ENCODE data around the gene GPR107. TPM values are rescaled to one million over a fixed set of nuclear protein-coding genes. Genes with fewer than 3 reads are reported as not detected.
A peak's percentile ranks its signal among the peaks of the same experiment; 100 is the strongest.

Gene GPR107
- total and polyA plus RNA-seq, 2 donors (not counting 1 experiment from before 2014, with no cell fraction given), result 10.4 to 28.1 TPM

DNA sequence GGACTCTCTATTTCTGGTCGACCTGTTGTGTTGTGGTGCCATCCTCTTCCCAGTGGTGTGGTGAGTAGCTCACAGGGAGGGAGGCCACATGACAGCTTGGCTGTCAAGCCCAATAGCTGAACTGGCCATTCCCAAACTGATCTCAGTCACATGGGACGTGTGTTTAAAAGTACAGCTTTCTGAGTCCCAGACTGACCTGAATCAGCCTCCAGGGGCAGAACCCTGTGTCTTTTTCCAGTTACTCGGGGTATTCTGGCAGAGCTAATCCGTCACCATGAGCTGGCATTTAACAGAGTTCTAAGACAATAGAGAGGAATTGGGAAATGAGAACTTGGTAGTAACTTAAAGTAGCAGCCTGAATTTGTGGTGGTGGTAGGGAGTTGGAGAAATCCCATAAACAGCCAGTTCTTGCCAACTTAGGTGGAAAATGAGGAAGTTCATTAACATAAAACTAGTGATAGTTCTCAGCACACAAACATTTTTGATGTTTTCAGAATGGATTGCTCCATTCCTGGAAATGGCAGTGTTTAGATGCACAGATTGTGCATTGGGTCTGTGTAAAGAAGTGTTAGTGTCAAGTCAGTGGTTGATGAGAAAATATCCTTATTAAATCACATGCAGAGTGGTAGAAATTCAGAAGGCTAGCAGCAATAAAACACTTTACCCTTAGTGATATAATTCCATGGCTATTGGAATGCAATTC is 50.9 kb downstream of the GPR107 start:
- Histone ChIP-seq H3K27ac (ENCODE audit: low read length in 2 of 2) (no peak overlapping the region), H3K36me3 (replicated peaks in 1 of 2; ENCODE audit: control extremely low read depth in 1 of 2, control insufficient read depth in 1 of 2, extremely low read depth in 1 of 2, insufficient read depth in 2 of 2, low read length in 1 of 2) (peaks cover 3 to 72% of the 10 kb centered on the region in 2 experiments), H3K9ac (ENCODE audit: low read length) (no peak overlapping the region), H3K4me1 (ENCODE audit: control insufficient read depth in 2 of 2, insufficient read depth in 2 of 2, low read length in 2 of 2) (no peaks in the 10 kb centered on the region), H2AFZ (ENCODE audit: insufficient read depth, low read depth, low read length, poor library complexity, severe bottlenecking) (no peak overlapping the region), H3K27me3 (replicated peaks in 1 of 4; ENCODE audit: control extremely low read depth in 1 of 4, control insufficient read depth in 3 of 4, insufficient read depth in 4 of 4, low read length in 3 of 4) (no peaks in the 10 kb centered on the region), H4K20me1 (ENCODE audit: control insufficient read depth, insufficient read depth, low read length, poor library complexity, severe bottlenecking) (no peaks in the 10 kb centered on the region), H3K4me3 (ENCODE audit: control extremely low read depth in 1 of 5, extremely low read depth in 1 of 5, insufficient read depth in 1 of 5, low read depth in 2 of 5, low read length in 4 of 5) (no peak overlapping the region), H3K4me2 (replicated peaks; ENCODE audit: low read depth, low read length, poor library complexity, severe bottlenecking) (no peak overlapping the region), H3K79me2 (ENCODE audit: control insufficient read depth, insufficient read depth, low read length) (peaks cover 13% of the 10 kb centered on the region), H3K9me3 (ENCODE audit: control extremely low read depth in 1 of 3, control insufficient read depth in 2 of 3, insufficient read depth in 1 of 3, low read length in 2 of 3) (no peaks in the 10 kb centered on the region)
- H3K9me3 Mint-ChIP-seq (ENCODE audit: insufficient read depth), result no peaks in the 10 kb centered on the region
- H3K27me3 Mint-ChIP-seq, result no peaks in the 10 kb centered on the region
- DNase-seq (no peak), ATAC-seq (ENCODE audit: low read depth) (no peak)
- H3K4me3 Mint-ChIP-seq, result no peak overlapping the region
- no peak overlapping the region for H3K27ac Mint-ChIP-seq
- CTCF ChIA-PET, result interaction anchor here (1.0 to 9.3 kb wide), 3 partner anchors 12 to 220 kb away, joined by 3 to 191 read pairs (median 3); no protein-coding TSS in a partner anchor
- intact Hi-C loops (cut with micrococcal nuclease), result loop anchor here (5.0 to 10.0 kb wide), 3 partner anchors 60 to 580 kb away; no protein-coding TSS in a partner anchor
- peaks cover 15% of the 10 kb centered on the region for H3K4me1 Mint-ChIP-seq
- TF ChIP-seq EZH2 (IDR thresholded peaks at IDR 0.05; ENCODE audit: borderline replicate concordance, insufficient read depth, low read depth, low read length, poor library complexity, severe bottlenecking), result no peak
- no peak for TF ChIP-seq CTCF (IDR thresholded peaks at IDR 0.05)
- 93% methylated on average over 3 of the region's 4 CpGs for WGBS (ENCODE audit: insufficient coverage)
- POLR2A ChIA-PET, result interaction anchor here (0.5 kb wide), 1 partner anchor 142 kb away, joined by 3 read pairs; no protein-coding TSS in a partner anchor

DNA sequence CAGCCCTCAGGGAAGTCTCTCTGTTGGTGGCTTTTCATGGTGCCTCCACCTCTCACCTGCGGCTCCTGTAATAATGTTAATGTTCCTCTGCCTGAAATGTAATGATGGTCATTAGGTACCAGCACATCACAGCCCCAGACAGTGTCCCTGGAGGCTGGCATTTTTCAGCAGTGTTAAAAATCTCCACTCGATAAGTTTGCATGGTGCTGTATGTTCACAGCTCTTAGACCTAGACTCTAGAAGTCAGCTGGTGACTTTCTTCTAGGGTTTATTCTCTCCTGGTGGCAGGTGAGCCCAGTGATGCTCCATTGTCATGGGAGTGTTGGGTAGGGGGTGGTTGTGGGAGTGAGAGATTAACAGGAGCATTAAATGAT is 53.1 kb downstream of the GPR107 start:
- Mint-ChIP-seq H3K4me1 (peaks cover 11% of the 10 kb centered on the region), H3K4me3 (no peak overlapping the region), H3K9me3 (ENCODE audit: insufficient read depth) (no peaks in the 10 kb centered on the region), H3K27ac (peak overlapping the region; percentile 42), H3K27me3 (no peaks in the 10 kb centered on the region)
- no peak overlapping the region for H2AFZ ChIP-seq (ENCODE audit: insufficient read depth, low read depth, low read length, poor library complexity, severe bottlenecking)
- H4K20me1 ChIP-seq (ENCODE audit: control insufficient read depth, insufficient read depth, low read length, poor library complexity, severe bottlenecking), result no peaks in the 10 kb centered on the region
- TF ChIP-seq CTCF (IDR thresholded peaks at IDR 0.05), result no peak
- TF ChIP-seq EZH2 (IDR thresholded peaks at IDR 0.05; ENCODE audit: borderline replicate concordance, insufficient read depth, low read depth, low read length, poor library complexity, severe bottlenecking), result no peak
- H3K79me2 ChIP-seq (ENCODE audit: control insufficient read depth, insufficient read depth, low read length), result peaks cover 3% of the 10 kb centered on the region
- no peak overlapping the region for H3K4me2 ChIP-seq (replicated peaks; ENCODE audit: low read depth, low read length, poor library complexity, severe bottlenecking)
- CTCF ChIA-PET, result interaction anchor here (0.5 to 9.3 kb wide), 26 partner anchors 9 to 878 kb away, joined by 3 to 191 read pairs (median 4); no protein-coding TSS in a partner anchor
- ATAC-seq (ENCODE audit: low read depth), result no peak
- peaks cover 1 to 72% of the 10 kb centered on the region in 2 experiments for H3K36me3 ChIP-seq (replicated peaks in 1 of 2; ENCODE audit: control extremely low read depth in 1 of 2, control insufficient read depth in 1 of 2, extremely low read depth in 1 of 2, insufficient read depth in 2 of 2, low read length in 1 of 2)
- intact Hi-C loops (cut with micrococcal nuclease), result loop anchor here (1.0 to 10.0 kb wide), 4 partner anchors 22 to 578 kb away; no protein-coding TSS in a partner anchor
- H3K9ac ChIP-seq (ENCODE audit: low read length), result no peak overlapping the region
- H3K27me3 ChIP-seq (replicated peaks in 1 of 4; ENCODE audit: control extremely low read depth in 1 of 4, control insufficient read depth in 3 of 4, insufficient read depth in 4 of 4, low read length in 3 of 4), result no peaks in the 10 kb centered on the region
- no peak for DNase-seq
- no peaks in the 10 kb centered on the region for H3K4me1 ChIP-seq (ENCODE audit: control insufficient read depth in 2 of 2, insufficient read depth in 2 of 2, low read length in 2 of 2)
- H3K27ac ChIP-seq (ENCODE audit: low read length in 2 of 2), result no peak overlapping the region
- no peaks in the 10 kb centered on the region for H3K9me3 ChIP-seq (ENCODE audit: control extremely low read depth in 1 of 3, control insufficient read depth in 2 of 3, insufficient read depth in 1 of 3, low read length in 2 of 3)
- POLR2A ChIA-PET, result no interaction called here
- H3K4me3 ChIP-seq (ENCODE audit: control extremely low read depth in 1 of 5, extremely low read depth in 1 of 5, insufficient read depth in 1 of 5, low read depth in 2 of 5, low read length in 4 of 5), result no peak overlapping the region
- WGBS (ENCODE audit: insufficient coverage), result 100% methylated on average over 2 of the region's 2 CpGs
